Activated CD8-positive, alpha-beta memory T cell treated with anti-CD3 and anti-CD28 coated beads for 36 hours (primary cell): ENCODE data around the gene TSPAN9. TPM values are rescaled to one million over a fixed set of nuclear protein-coding genes. Genes with fewer than 3 reads are reported as not detected.

Experiments used
- CTCF ChIA-PET: fragments of 350-600 bp; sonication (Branson Sonifier 250); formaldehyde crosslinking; loops from one replicate; lab custom pipeline; 2021; ENCODE audit warnings: antibody characterized with exemption; lab: Charles Lee
- POLR2A ChIA-PET: fragments of 350-600 bp; sonication (Branson Sonifier 250); formaldehyde crosslinking; loops from one replicate; lab custom pipeline; 2021; ENCODE audit warnings: antibody characterized with exemption; lab: Charles Lee
- total RNA-seq, 2 experiments: library from RNA; stranded (reverse); gene quantifications; one replicate each; pipeline ENCODE4 v1.2.3, GENCODE V29; 2021

The TSPAN9 gene
- total RNA-seq, 2 experiments from 2014 or later = 0.29 to 0.40 TPM

GRCh38 chr12:3204143-3204542, 127.0 kb downstream of the TSPAN9 start:
- CTCF ChIA-PET = no interaction called here
- POLR2A ChIA-PET = no interaction called here

DNA sequence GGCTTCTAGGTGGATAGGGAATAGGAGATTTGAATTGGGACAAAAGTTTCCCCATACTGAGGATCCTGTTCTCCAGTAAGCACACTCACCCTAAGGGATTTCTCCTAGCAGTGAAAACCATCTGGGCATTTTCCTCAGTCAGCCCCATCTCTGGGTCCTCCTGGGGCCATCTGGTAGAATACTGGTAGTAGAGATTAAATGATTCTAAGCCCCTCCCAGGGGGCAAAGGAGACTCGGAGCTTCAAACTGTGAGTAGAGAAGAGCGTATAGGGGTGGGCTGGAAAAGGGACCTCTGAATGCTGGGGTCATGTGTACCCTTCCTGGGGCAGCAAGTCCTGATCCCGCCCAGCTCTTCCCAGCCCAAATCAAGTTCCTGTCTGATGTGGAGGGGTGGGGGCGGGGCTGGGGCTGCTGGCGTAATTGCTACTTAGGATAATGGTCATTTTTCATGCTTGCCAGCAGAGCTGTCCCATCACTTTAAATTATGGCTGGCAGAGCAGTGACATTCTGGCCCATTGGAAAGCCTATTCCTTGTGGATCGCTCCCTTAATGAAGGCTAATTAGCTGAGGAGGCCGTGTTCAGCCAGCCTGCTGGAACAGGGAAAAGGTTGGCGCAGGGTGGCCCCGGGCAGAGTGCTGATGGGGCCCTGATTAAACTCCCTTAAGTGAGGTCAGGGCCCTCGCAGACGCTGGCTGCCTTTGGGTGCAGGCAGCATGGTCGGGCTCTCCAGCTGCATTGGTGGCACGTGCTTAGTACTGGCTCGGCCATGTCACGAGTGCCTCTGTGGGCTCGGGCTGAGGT, 127.8 kb downstream of the TSPAN9 start:
- CTCF ChIA-PET = no interaction called here

GRCh38 chr12:3205742-3206519, 128.8 kb downstream of the TSPAN9 start:
- ChIA-PET POLR2A (no interaction called here), CTCF (interaction anchor here (0.7 kb wide), 1 partner anchor 669 kb away, joined by 3 read pairs; no protein-coding TSS in a partner anchor)

More for the DNA sequence above, 127.8 kb downstream of the TSPAN9 start:
- POLR2A ChIA-PET = no interaction called here

- ChIA-PET POLR2A (no interaction called here), CTCF (interaction anchor here (0.7 kb wide), 1 partner anchor 669 kb away, joined by 3 read pairs; no protein-coding TSS in a partner anchor)
Observed at GRCh38 chr12:3206536-3207072, 129.4 kb downstream of the TSPAN9 start.

DNA sequence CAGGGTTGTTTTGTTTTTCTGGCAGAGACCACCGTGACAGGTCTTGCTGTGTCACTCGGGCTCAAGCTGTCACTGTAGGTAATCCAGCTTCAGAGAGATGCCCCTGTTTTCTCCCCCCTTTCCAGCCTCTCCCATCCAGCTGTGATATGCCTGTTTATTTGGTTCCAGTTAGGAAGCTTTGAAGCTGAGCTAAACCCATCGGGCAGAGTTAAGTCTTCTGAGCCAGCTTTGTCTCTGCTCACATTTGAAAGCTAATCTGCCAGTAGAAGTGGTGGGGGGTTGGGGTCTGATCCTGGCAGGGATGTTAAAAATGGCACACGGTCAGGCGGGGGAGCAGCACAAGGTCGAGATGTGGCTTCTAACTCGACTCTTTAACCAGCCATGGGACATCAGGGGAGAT, 130.0 kb downstream of the TSPAN9 start:
- ChIA-PET CTCF (no interaction called here), POLR2A (no interaction called here)

GRCh38 chr12:3207858-3208257, 130.7 kb downstream of the TSPAN9 start:
- POLR2A ChIA-PET = no interaction called here
- CTCF ChIA-PET = no interaction called here

DNA sequence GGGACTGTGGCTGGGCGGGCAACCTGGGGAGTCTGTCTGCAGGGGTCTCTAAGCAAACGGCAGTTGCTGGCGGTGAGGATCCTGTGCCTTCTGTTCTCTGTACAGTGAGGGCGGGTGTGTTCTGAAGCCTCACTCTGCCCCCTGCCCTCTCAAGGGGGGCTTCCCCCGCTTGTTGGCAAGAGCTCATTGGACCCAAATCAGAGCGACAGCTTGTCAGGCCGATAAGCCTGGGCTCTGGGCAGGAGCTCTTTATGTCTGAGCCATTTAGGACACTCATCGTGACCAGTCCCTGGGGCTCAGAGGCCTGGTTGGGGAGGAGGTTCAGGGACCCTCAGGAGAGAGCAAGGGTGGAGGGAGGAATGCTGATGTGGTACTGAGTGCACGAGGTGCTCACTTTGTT, 136.0 kb downstream of the TSPAN9 start:
- ChIA-PET CTCF (interaction anchor here (0.6 kb wide), 1 partner anchor 265 kb away, joined by 3 read pairs; no protein-coding TSS in a partner anchor), POLR2A (no interaction called here)

DNA sequence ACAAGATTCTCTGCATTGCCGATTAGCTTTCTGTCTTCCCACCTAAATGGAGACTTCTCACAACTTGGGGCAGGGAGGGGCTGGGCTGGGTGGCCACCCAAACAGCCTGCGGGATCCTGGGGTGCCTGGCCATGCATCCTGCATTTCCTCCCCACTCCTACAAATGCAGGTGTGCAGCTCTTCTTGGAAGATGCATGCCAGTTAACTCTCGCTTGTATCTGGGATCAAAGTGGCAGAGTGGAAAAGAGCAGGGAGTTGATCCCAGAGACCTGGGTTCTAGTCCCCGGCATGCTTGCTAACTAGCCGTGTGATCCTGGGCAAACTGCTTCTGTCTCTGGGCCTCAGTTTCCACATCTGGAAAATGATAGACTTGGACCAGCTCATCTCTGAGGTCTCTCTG, 136.6 kb downstream of the TSPAN9 start:
- ChIA-PET CTCF (interaction anchor here (0.6 to 1.7 kb wide), 2 partner anchors 11 to 265 kb away, joined by 3 to 4 read pairs; no protein-coding TSS in a partner anchor), POLR2A (no interaction called here)

- CTCF ChIA-PET = interaction anchor here (1.7 kb wide), 1 partner anchor 12 kb away, joined by 4 read pairs; no protein-coding TSS in a partner anchor
- POLR2A ChIA-PET = no interaction called here
Observed at GRCh38 chr12:3214526-3215365, 137.6 kb downstream of the TSPAN9 start.

DNA sequence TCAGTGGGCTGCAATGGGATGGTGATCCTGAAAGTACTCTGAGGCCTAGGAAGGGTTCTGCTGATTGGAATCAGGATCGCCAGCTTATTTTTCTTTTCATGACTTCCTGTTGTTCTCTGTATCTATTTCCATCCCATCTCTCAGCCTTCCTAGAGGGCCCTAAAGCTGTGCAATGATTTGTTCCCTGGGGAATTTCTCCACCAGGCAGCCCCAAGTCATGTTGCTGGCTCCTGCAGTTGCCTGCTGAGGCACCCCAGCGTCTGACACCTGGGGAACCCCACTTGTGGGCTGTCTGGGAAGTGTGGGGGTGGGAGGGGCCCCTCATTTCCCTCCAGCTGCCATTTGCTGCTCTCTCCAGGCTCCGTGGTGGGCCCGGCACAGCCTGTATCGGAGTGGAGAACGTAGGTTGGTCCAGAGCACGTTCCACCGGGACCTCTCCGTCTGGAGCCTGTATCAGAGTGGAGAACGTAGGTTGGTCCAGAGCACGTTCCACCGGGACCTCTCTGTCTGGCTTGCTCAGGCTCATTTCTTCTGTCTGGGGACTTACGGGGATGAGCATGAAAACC, 138.3 kb downstream of the TSPAN9 start:
- ChIA-PET POLR2A (no interaction called here), CTCF (no interaction called here)

DNA sequence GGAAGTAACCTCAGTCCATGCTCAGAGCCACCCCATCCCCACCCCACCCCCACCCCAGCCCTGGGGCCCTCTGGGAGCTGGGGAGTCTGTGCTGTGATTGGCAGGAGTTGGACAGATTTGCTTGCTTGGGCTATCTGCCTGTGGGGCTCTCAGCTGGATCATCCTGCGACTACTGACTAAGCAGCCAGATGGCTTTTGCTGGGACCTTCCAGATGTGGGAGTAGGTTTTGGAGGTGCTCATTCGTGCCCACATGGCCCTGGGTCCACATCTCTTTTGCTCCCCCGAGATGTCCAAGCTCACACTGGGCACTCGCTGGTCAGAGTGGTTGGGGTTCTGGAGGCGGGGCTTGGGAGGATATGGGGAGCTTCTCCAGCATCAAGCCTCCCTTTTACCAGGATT, 138.9 kb downstream of the TSPAN9 start:
- ChIA-PET CTCF (no interaction called here), POLR2A (no interaction called here)

DNA sequence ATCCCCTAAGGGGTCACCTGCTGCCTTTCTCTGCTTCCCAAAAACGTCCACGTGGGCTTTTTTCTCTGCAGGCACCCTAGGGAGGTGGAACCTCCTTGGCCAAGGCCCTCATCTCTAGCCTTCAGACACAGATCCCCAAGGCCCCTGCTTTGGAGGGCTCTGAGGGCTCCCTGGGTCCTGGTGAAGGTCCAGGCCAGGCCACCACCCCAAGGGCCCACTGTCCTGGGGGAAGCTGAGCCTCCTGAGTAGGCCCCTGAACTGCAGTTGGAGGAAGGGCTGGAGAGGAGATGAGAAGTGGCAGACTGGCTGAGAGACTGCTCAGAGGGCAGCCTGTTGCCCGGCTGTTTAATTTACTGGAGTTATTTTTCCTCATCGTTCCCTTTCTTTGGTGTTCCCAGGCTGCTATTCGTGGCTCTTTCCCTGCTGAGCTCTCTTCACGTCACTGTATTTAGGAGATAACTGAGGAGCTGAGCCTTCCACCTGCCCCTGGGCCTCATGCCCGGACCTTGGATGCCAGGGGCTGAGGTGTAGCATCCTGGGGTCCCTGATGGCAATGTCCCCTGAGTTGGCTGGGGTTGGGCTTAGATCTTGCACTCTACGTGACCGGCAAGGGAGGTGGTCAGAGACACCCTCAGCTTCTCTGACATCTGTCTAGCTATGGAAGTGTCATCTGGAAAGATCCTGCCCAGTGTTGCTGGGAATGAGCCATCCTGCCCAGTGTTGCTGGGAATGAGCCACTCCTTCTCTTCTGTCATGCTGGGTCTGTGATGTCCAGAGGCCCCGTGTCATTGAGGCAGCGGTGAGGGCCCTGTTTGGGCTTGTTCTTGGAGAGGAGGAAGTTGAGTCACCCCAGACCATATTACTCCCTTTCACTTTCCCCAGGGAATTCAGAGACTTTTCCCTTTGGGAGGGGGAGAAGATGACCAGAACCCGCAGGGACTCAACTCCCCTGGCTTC, 139.8 kb downstream of the TSPAN9 start:
- CTCF ChIA-PET = no interaction called here
- POLR2A ChIA-PET = no interaction called here

DNA sequence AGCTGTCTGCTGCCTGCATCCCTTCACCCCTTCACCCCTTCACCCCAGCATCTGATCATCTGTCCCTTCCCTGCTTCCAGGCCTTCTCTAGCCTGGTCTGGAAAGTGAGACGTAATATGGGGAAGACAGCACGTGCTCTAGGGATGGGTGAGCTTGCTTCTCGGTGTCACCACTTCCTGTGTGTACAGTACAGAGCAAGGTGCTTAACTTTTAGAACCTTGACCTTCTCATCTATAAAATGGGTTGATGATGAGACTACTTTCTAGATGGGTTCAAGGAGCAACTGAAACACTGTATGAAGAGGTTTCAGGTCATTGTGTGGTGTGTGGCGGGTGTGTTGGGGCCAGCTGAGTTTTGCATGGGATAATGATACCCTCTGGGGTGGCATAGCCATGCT, 140.5 kb downstream of the TSPAN9 start:
- CTCF ChIA-PET = no interaction called here
- POLR2A ChIA-PET = no interaction called here

DNA sequence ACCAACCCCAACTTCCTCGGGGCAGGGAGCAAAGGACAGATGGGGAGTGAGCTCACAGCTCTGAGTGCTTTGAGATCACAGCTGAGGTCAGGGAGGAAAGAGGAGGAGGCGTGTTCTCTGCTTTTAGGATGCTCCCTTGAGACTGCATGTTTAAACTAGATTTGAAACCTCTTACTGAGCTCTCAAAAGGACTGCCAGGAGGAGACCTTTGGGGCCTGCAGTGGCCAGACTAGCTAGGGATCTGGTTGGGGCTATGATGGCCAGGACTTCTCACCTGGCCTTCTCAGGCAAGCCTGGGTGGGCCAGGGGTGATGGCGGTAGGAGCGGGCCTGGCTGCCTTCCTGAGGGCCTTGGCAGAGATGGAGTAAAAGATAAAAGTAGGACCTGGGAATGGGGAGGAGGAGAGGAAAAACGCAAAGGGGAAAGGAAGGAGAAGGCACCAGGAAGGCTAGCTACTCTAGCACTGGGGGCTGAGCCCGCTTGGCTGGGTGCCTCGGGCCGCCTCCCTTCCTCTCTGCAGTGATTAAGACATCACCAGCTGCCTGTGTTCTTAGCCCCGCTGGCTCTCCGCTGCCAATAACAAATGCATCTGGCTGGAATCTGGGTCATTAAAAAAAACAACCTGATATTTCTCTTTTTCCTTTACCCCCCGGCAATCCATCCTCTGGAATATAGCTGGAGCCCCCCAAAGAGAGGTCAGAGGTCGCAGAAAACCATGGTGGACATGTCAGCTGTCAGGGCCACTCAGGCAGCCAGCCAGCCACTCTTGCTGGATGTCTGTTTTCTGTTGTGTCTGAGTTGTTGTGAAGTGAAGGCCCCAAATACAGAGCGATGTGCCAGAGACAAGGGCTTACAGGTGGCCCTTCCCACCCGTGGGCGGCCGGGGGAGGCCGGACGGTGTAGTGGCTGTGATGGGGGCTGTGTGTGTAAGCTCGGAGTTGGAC, 141.3 kb downstream of the TSPAN9 start:
- CTCF ChIA-PET = interaction anchor here (1.2 kb wide), 1 partner anchor 82 kb away, joined by 3 read pairs; no protein-coding TSS in a partner anchor
- POLR2A ChIA-PET = no interaction called here

GRCh38 chr12:3219233-3219632, 142.1 kb downstream of the TSPAN9 start:
- ChIA-PET CTCF (interaction anchor here (1.2 kb wide), 1 partner anchor 81 kb away, joined by 3 read pairs; no protein-coding TSS in a partner anchor), POLR2A (no interaction called here)
